Activated CD4-positive, alpha-beta T cell treated with anti-CD3 and anti-CD28 coated beads, Interleukin-2, amount 50 U/mL, for 16 hours (primary cell): Measurements from ENCODE around the gene APOE.
"Not testable (repeated sequence)": the region's sequence is repeated elsewhere in the genome, so short reads cannot be mapped to it uniquely, and the experiment has no call there.

Source experiments
- DNase-seq: peaks from one replicate; pipeline ENCODE4 v3.0.0-alpha.2; 2020

APOE gene

GRCh38 chr19:44886141-44886540 lies 19.5 kb upstream of the APOE start:
- no peak for DNase-seq

GRCh38 chr19:44887648-44888047 lies 17.9 kb upstream of the APOE start:
- no peak for DNase-seq

- DNase-seq = not testable (repeated sequence)
Observed at GRCh38 chr19:44888335-44888734, 17.3 kb upstream of the APOE start.

- no peak for DNase-seq
Observed at GRCh38 chr19:44889830-44890365, 15.7 kb upstream of the APOE start.

GRCh38 chr19:44890366-44891015 lies 15.1 kb upstream of the APOE start:
- DNase-seq = peak; percentile 100

GRCh38 chr19:44891016-44891882 lies 14.3 kb upstream of the APOE start, which contains the start of gene TOMM40:
Gene TOMM40, plus strand, starts transcription at chr19:44891254. Its CDS starts 162 bp downstream, at chr19:44891416.
- DNase-seq = peak; percentile 16

GRCh38 chr19:44892932-44893331 lies 12.7 kb upstream of the APOE start:
- no peak for DNase-seq

GRCh38 chr19:44893332-44894051 lies 12.1 kb upstream of the APOE start:
- DNase-seq = no peak

GRCh38 chr19:44894052-44894400 lies 11.6 kb upstream of the APOE start:
- DNase-seq = no peak

GRCh38 chr19:44894946-44895345 lies 10.7 kb upstream of the APOE start:
- no peak for DNase-seq

- DNase-seq = no peak
Observed at GRCh38 chr19:44897835-44898234, 7.8 kb upstream of the APOE start.

GRCh38 chr19:44900328-44901244 lies 5.0 kb upstream of the APOE start:
- DNase-seq = no peak

- DNase-seq = no peak
Observed at GRCh38 chr19:44903216-44903601, 2.4 kb upstream of the APOE start.

- DNase-seq = peak; percentile 78
Observed at GRCh38 chr19:44903602-44904425, 1.8 kb upstream of the APOE start.

- no peak for DNase-seq
Observed at GRCh38 chr19:44904426-44904994, 1.1 kb upstream of the APOE start.

GRCh38 chr19:44907613-44908012 lies 2.0 kb downstream of the APOE start:
- DNase-seq = no peak

- DNase-seq = no peak
Observed at GRCh38 chr19:44908074-44908835, 2.7 kb downstream of the APOE start.

- DNase-seq = no peak
Observed at GRCh38 chr19:44908836-44909261, 3.3 kb downstream of the APOE start.

- no peak for DNase-seq
Observed at GRCh38 chr19:44909775-44910174, 4.2 kb downstream of the APOE start.

- DNase-seq = not testable (repeated sequence)
Observed at GRCh38 chr19:44911896-44912295, 6.3 kb downstream of the APOE start.
